HCT116 (cell line): Measurements from ENCODE around the gene PSMC2. TPM values are rescaled to one million over a fixed set of nuclear protein-coding genes. Genes with fewer than 3 reads are reported as not detected.

ENCODE experiments used
- ATAC-seq: fragments of 200-7000 bp; cut with Tn5 transposase; 2 replicates; pipeline ENCODE4 v1.9.1; 2020; ENCODE audit warnings: mild to moderate bottlenecking, moderate library complexity
- BruUV-seq: library from RNA; stranded (reverse); fragments of 400-500 nt; replicated peaks from 2 replicates; lab custom pipeline; 2021; lab: Mats Ljungman, UMichigan
- CTCF ChIA-PET: fragments of 300-600 bp; sonication (Branson Sonifier 250); formaldehyde crosslinking; loops from one replicate; lab custom pipeline; 2021; ENCODE audit warnings: antibody characterized with exemption; lab: Charles Lee
- POLR2A ChIA-PET: fragments of 300-600, 350-600 bp; sonication (Branson Sonifier 250); formaldehyde crosslinking; loops from one replicate; lab custom pipeline; 2021; ENCODE audit warnings: antibody characterized with exemption; lab: Charles Lee
- RAD21 ChIA-PET, 2 experiments: fragments of 300-600 bp; sonication (Branson Sonifier 250); formaldehyde crosslinking; loops; one replicate each; lab custom pipeline; 2023; ENCODE audit warnings: low total read pairs in 2 of 2; ENCODE audit not compliant: uncharacterized antibody in 2 of 2, unreplicated experiment in 2 of 2, low non-redundant PET in 1 of 2; lab: Charles Lee
- DNase-seq: peaks from one replicate; pipeline ENCODE4 v3.0.0-alpha.2; 2010; ENCODE audit warnings: low read depth, low spot score
- H2AFZ ChIP-seq: fragments of 200-600 bp; shearing (Covaris generic), sonication (generic); 2 replicates; pipeline ENCODE4 v1.6.1; 2017; ENCODE audit warnings: low read depth, mixed run types, mixed read lengths, antibody characterized with exemption, low read length; ENCODE audit not compliant: poor library complexity, severe bottlenecking
- H3K27ac ChIP-seq: 2 replicates; pipeline ENCODE4 v1.5.1; 2012; ENCODE audit warnings: low read depth, low read length
- H3K27me3 ChIP-seq: fragments of 200-600 bp; sonication (generic); 2 replicates; pipeline ENCODE4 v1.6.1; 2016; ENCODE audit warnings: mixed run types, low read length, mixed read lengths; ENCODE audit not compliant: insufficient read depth
- H3K36me3 ChIP-seq, 2 experiments: fragments of 200-500 bp in 1 of 2; fragments of 200-600 bp in 1 of 2; sonication (Bioruptor generic) in 1 of 2; sonication (generic) in 1 of 2; 2 replicates each; pipeline versions ENCODE4 v1.5.1 to v1.6.1; 2014 to 2016; ENCODE audit warnings: low read length in 2 of 2, inconsistent platforms in 1 of 2, mixed read lengths in 1 of 2, mixed run types in 1 of 2; ENCODE audit not compliant: insufficient read depth in 2 of 2, control insufficient read depth in 1 of 2
- H3K4me1 ChIP-seq, 2 experiments: fragments of 200-600 bp in 1 of 2; sonication (generic) in 1 of 2; 2 replicates each; pipeline versions ENCODE4 v1.5.1 to v1.6.1; 2012 to 2017; ENCODE audit warnings: low read length in 2 of 2, inconsistent platforms in 1 of 2, mild to moderate bottlenecking in 1 of 2, mixed read lengths in 1 of 2, mixed run types in 1 of 2, moderate library complexity in 1 of 2; ENCODE audit not compliant: insufficient read depth in 2 of 2, control insufficient read depth in 1 of 2
- H3K4me2 ChIP-seq: fragments of 200-600 bp; sonication (generic); 2 replicates; pipeline ENCODE4 v1.6.1; 2017; ENCODE audit warnings: mixed run types, low read length, mixed read lengths
- H3K4me3 ChIP-seq, 2 experiments: fragments of 200-600 bp in 1 of 2; sonication (generic) in 1 of 2; replicated peaks in 1 of 2; 2 replicates each; pipeline ENCODE4 v1.5.1; 2011 to 2016; ENCODE audit warnings: low read length in 2 of 2, control low read depth in 1 of 2, low read depth in 1 of 2, mild to moderate bottlenecking in 1 of 2, mixed read lengths in 1 of 2, mixed run types in 1 of 2
- H3K79me2 ChIP-seq: fragments of 200-600 bp; sonication (generic); 2 replicates; pipeline ENCODE4 v1.6.1; 2017; ENCODE audit warnings: mild to moderate bottlenecking, mixed run types, low read length, moderate library complexity, mixed read lengths; ENCODE audit not compliant: insufficient read depth
- H3K9ac ChIP-seq: fragments of 200-600 bp; sonication (generic); 2 replicates; pipeline ENCODE4 v1.6.1; 2016; ENCODE audit warnings: low read length, mixed read lengths
- H3K9me2 ChIP-seq: fragments of 200-600 bp; sonication (generic), shearing (Covaris generic); 2 replicates; pipeline ENCODE4 v1.6.1; 2017; ENCODE audit warnings: mixed run types, mild to moderate bottlenecking, moderate library complexity; ENCODE audit not compliant: insufficient read depth
- H3K9me3 ChIP-seq, 2 experiments: fragments of 200-500 bp in 1 of 2; fragments of 200-600 bp in 1 of 2; sonication (Bioruptor generic) in 1 of 2; sonication (generic) in 1 of 2; 2 replicates each; pipeline ENCODE4 v1.6.1; 2014 to 2017; ENCODE audit warnings: low read length in 2 of 2, mixed read lengths in 2 of 2, inconsistent platforms in 1 of 2, low read depth in 1 of 2, mild to moderate bottlenecking in 1 of 2, mixed run types in 1 of 2, moderate library complexity in 1 of 2; ENCODE audit not compliant: control insufficient read depth in 1 of 2, insufficient read depth in 1 of 2
- H4K20me1 ChIP-seq: fragments of 200-600 bp; sonication (generic), shearing (Covaris generic); 2 replicates; pipeline ENCODE4 v1.6.1; 2017; ENCODE audit warnings: mixed run types, mild to moderate bottlenecking, moderate library complexity; ENCODE audit not compliant: insufficient read depth
- ATF3 ChIP-seq: IDR thresholded peaks from 2 replicates; pipeline ENCODE4 v1.6.1; 2012
- CTCF ChIP-seq, 3 experiments: fragments of 200-600 bp in 1 of 3; sonication (generic) in 1 of 3; IDR thresholded peaks in 2 of 3; conservative IDR thresholded peaks in 1 of 3; 2 replicates each; pipeline ENCODE4 v1.5.1; 2012 to 2017; ENCODE audit warnings: low read depth in 2 of 3, low read length in 2 of 3, antibody characterized with exemption in 1 of 3, borderline replicate concordance in 1 of 3, control low read depth in 1 of 3, mild to moderate bottlenecking in 1 of 3, mixed read lengths in 1 of 3, mixed run types in 1 of 3, moderate library complexity in 1 of 3; ENCODE audit not compliant: insufficient read depth in 1 of 3
- EGR1 ChIP-seq: IDR thresholded peaks from 2 replicates; pipeline ENCODE4 v1.6.1; 2012; ENCODE audit warnings: low read depth
- ELF1 ChIP-seq: IDR thresholded peaks from 2 replicates; pipeline ENCODE4 v1.6.1; 2012; ENCODE audit warnings: low read depth, borderline replicate concordance
- EZH2 ChIP-seq: fragments of 200-600 bp; sonication (generic); IDR thresholded peaks from 2 replicates; pipeline ENCODE4 v1.6.1; 2017; ENCODE audit warnings: antibody characterized with exemption, mixed run types
- EZH2phosphoT487 ChIP-seq: fragments of 200-600 bp; IDR thresholded peaks from 2 replicates; pipeline ENCODE4 v1.6.1; 2018; ENCODE audit warnings: antibody characterized with exemption, borderline replicate concordance
- FOSL1 ChIP-seq: IDR thresholded peaks from 2 replicates; pipeline ENCODE4 v1.6.1; 2012; ENCODE audit warnings: low read depth
- MAX ChIP-seq: IDR thresholded peaks from 2 replicates; pipeline ENCODE4 v1.6.1; 2012
- POLR2A ChIP-seq: IDR thresholded peaks from 2 replicates; pipeline ENCODE4 v1.7.0; 2011; ENCODE audit warnings: borderline replicate concordance; ENCODE audit not compliant: insufficient read depth, insufficient read length; ENCODE audit errors: extremely low read depth
- RAD21 ChIP-seq: IDR thresholded peaks from 2 replicates; pipeline ENCODE4 v1.6.1; 2012; ENCODE audit warnings: low read depth, mild to moderate bottlenecking
- REST ChIP-seq: IDR thresholded peaks from 2 replicates; pipeline ENCODE4 v1.6.1; 2012; ENCODE audit warnings: low read depth
- SIN3A ChIP-seq: IDR thresholded peaks from 2 replicates; pipeline ENCODE4 v1.6.1; 2012; ENCODE audit warnings: low read depth
- SP1 ChIP-seq: IDR thresholded peaks from 2 replicates; pipeline ENCODE4 v1.6.1; 2012; ENCODE audit warnings: low read depth
- SRF ChIP-seq: IDR thresholded peaks from 2 replicates; pipeline ENCODE4 v1.6.1; 2012; ENCODE audit warnings: low read depth
- TCF7L2 ChIP-seq: IDR thresholded peaks from 2 replicates; pipeline ENCODE4 v1.7.0; 2011; ENCODE audit warnings: borderline replicate concordance, inconsistent platforms; ENCODE audit not compliant: insufficient read depth, insufficient read length; ENCODE audit errors: extremely low read depth
- ZBTB33 ChIP-seq: IDR thresholded peaks from 2 replicates; pipeline ENCODE4 v1.6.1; 2011; ENCODE audit warnings: mild to moderate bottlenecking, low read length, moderate library complexity; ENCODE audit not compliant: insufficient replicate concordance; ENCODE audit errors: extremely low read depth
- ZFX ChIP-seq: fragments of 450-650 bp; IDR thresholded peaks from 2 replicates; pipeline ENCODE4 v1.6.1; 2017
- ZNF274 ChIP-seq: fragments of 200-500 bp; sonication (Bioruptor generic); IDR thresholded peaks from 2 replicates; pipeline ENCODE4 v1.6.1; 2014; ENCODE audit warnings: mild to moderate bottlenecking, low read depth, low read length, inconsistent platforms
- intact Hi-C: fragments of 100-400 bp; cut with micrococcal nuclease; formaldehyde crosslinking; loops from 2 replicates; pipeline ENCODE4 v1.10.0; 2022
- total RNA-seq: library from RNA; stranded (reverse); gene quantifications from one replicate; pipeline ENCODE4 v1.2.1, GENCODE V29; 2021; ENCODE audit not compliant: unreplicated experiment

PSMC2 gene
- total RNA-seq, 1 experiment from 2014 or later, result 121 TPM

- DNase-seq, result no peak
- CTCF ChIA-PET, result no interaction called here
Measured at GRCh38 chr7:103391150-103391549, 43.7 kb downstream of the PSMC2 start.

More at GRCh38 chr7:103391150-103391549, 43.7 kb downstream of the PSMC2 start:
- no peak for TF ChIP-seq SP1
- no peak for TF ChIP-seq CTCF (IDR thresholded peaks at IDR 0.05 in 2 of 3, conservative IDR thresholded peaks at IDR 0.05 in 1 of 3; ENCODE audit: borderline replicate concordance in 1 of 3, insufficient read depth in 1 of 3, low read depth in 2 of 3, low read length in 2 of 3)
- no peak for TF ChIP-seq ZBTB33
- no peak for TF ChIP-seq EGR1
- no peak for TF ChIP-seq MAX
- no peak for TF ChIP-seq ATF3
- TF ChIP-seq RAD21, result no peak
- TF ChIP-seq EZH2phosphoT487, result no peak
- no peak for TF ChIP-seq ELF1
- no peak for TF ChIP-seq ZNF274
- TF ChIP-seq SRF, result no peak
- TF ChIP-seq EZH2, result no peak
- TF ChIP-seq TCF7L2, result no peak
- TF ChIP-seq ZFX, result no peak
- TF ChIP-seq REST, result no peak
- no peak for TF ChIP-seq FOSL1
- TF ChIP-seq POLR2A, result no peak
- TF ChIP-seq SIN3A, result no peak
- Histone ChIP-seq H3K9me2 (no peaks in the 10 kb centered on the region), H3K27ac (no peak overlapping the region), H3K79me2 (no peaks in the 10 kb centered on the region), H3K4me3 (no peak overlapping the region), H2AFZ (no peak overlapping the region), H4K20me1 (no peaks in the 10 kb centered on the region), H3K27me3 (no peaks in the 10 kb centered on the region), H3K4me1 (no peaks in the 10 kb centered on the region), H3K36me3 (no peaks in the 10 kb centered on the region), H3K4me2 (no peak overlapping the region), H3K9ac (no peak overlapping the region), H3K9me3 (no peaks in the 10 kb centered on the region)
- ChIA-PET RAD21 (no interaction called here), POLR2A (no interaction called here)
- intact Hi-C loops, result no loop called here
- ATAC-seq, result no peak
- BruUV-seq, result no TSS peak
